A549 treated with Hydrocortisone at 1 μM for 4 hours (cell line): Measurements from ENCODE around the gene MMAA. TPM values are rescaled to one million over a fixed set of nuclear protein-coding genes. Genes with fewer than 3 reads are reported as not detected.

ENCODE experiments used
- total RNA-seq: library from RNA; stranded (reverse); fragments of 200-300 nt; extraction: Qiagen RNA extraction; gene quantifications from 5 replicates; pipeline ENCODE4 v1.2.3, GENCODE V29; 2022

Gene MMAA
- total RNA-seq = 1.0 to 1.8 TPM (median 1.3 TPM) in 5 replicates

GRCh38 chr4:145618932-145619638, at the start of gene MMAA:
MMAA (plus strand) TSS chr4:145619385; CDS start chr4:145639140, 19,755 bp downstream.

DNA sequence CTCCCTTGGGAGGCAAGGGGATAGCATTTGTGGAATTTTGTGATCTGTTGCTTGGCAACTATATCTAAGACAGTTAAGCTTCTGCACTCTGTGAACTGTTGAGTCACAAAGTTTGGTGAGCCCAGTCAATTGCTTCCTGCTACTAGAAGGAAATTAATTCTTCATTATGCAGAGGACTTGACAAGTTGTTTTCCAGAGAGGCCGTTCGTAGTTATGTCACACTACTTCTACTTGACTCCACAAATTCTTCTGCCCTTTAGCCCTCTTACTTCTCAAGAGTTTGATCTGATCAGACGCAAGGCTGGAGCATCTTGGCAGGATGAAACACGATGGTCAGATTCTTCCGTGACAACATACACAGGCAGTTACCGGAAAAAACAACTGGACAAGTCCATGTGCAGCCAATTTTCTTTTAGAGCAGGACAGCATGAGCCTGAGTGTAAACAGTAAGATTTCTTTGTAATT, 60.8 kb downstream of the MMAA start, which contains the start of gene C4orf51:
C4orf51 (plus strand) TSS at position 156 of the 465 bp plus-strand sequence; CDS start at position 214, 58 bp downstream.

Other genes starting within 250 kb of the MMAA start
- gene SMAD1, start 137.5 kb upstream of the MMAA start, total RNA-seq = 7.0 to 12.6 TPM (median 9.4 TPM) in 5 replicates
- not detected in 5 replicates for gene C4orf51, start 60.8 kb downstream of the MMAA start, total RNA-seq